ENCODE results near the gene WSCD2.
A peak's percentile ranks its signal among the peaks of the same experiment; 100 is the strongest.

WSCD2 gene

GRCh38 chr12:108162207-108162606 is 33.1 kb downstream of the WSCD2 start:
- no peak for DNase-seq (ENCODE audit: low spot score)

- DNase-seq (ENCODE audit: low spot score) = no peak
These were observed 37.4 kb downstream of the WSCD2 start for GRCh38 chr12:108166505-108166904.

- DNase-seq (ENCODE audit: low spot score) = no peak
These were observed 38.9 kb downstream of the WSCD2 start for GRCh38 chr12:108167974-108168373.

- no peak for DNase-seq (ENCODE audit: low spot score)
These were observed 40.6 kb downstream of the WSCD2 start for GRCh38 chr12:108169708-108170107.

GRCh38 chr12:108170164-108170563 is 41.1 kb downstream of the WSCD2 start:
- DNase-seq (ENCODE audit: low spot score) = no peak

- DNase-seq (ENCODE audit: low spot score) = no peak
These were observed 42.9 kb downstream of the WSCD2 start for GRCh38 chr12:108172033-108172432.

GRCh38 chr12:108173160-108173559 is 44.1 kb downstream of the WSCD2 start:
- no peak for DNase-seq (ENCODE audit: low spot score)

GRCh38 chr12:108173892-108174291 is 44.8 kb downstream of the WSCD2 start:
- DNase-seq (ENCODE audit: low spot score) = no peak

- DNase-seq (ENCODE audit: low spot score) = no peak
These were observed 45.6 kb downstream of the WSCD2 start for GRCh38 chr12:108174641-108175040.

GRCh38 chr12:108175310-108175709 is 46.2 kb downstream of the WSCD2 start:
- no peak for DNase-seq (ENCODE audit: low spot score)

GRCh38 chr12:108176292-108176691 is 47.2 kb downstream of the WSCD2 start:
- no peak for DNase-seq (ENCODE audit: low spot score)

- no peak for DNase-seq (ENCODE audit: low spot score)
These were observed 48.0 kb downstream of the WSCD2 start for GRCh38 chr12:108177131-108177530.

GRCh38 chr12:108179305-108179704 is 50.2 kb downstream of the WSCD2 start:
- no peak for DNase-seq (ENCODE audit: low spot score)

GRCh38 chr12:108180255-108181094 is 51.4 kb downstream of the WSCD2 start:
- DNase-seq (ENCODE audit: low spot score) = no peak

- DNase-seq (ENCODE audit: low spot score) = no peak
These were observed 52.0 kb downstream of the WSCD2 start for GRCh38 chr12:108181095-108181454.

- no peak for DNase-seq (ENCODE audit: low spot score)
These were observed 53.0 kb downstream of the WSCD2 start for GRCh38 chr12:108182096-108182495.

GRCh38 chr12:108185002-108185401 is 55.9 kb downstream of the WSCD2 start:
- DNase-seq (ENCODE audit: low spot score) = no peak

- DNase-seq (ENCODE audit: low spot score) = no peak
These were observed 58.7 kb downstream of the WSCD2 start for GRCh38 chr12:108187831-108188230.

GRCh38 chr12:108190529-108190928 is 61.4 kb downstream of the WSCD2 start:
- DNase-seq (ENCODE audit: low spot score) = no peak

- DNase-seq (ENCODE audit: low spot score) = no peak
These were observed 62.0 kb downstream of the WSCD2 start for GRCh38 chr12:108191086-108191485.

- DNase-seq (ENCODE audit: low spot score) = no peak
These were observed 62.9 kb downstream of the WSCD2 start for GRCh38 chr12:108191938-108192337.

- no peak for DNase-seq (ENCODE audit: low spot score)
These were observed 64.4 kb downstream of the WSCD2 start for GRCh38 chr12:108193493-108193892.

- peak; percentile 62 for DNase-seq (ENCODE audit: low spot score)
These were observed 64.8 kb downstream of the WSCD2 start for GRCh38 chr12:108193917-108194316.

- DNase-seq (ENCODE audit: low spot score) = no peak
These were observed 65.5 kb downstream of the WSCD2 start for GRCh38 chr12:108194585-108194984.

All from ecto neural progenitor cell (in vitro differentiated cells).